ENCODE results near the gene CTNNA3.

The CTNNA3 gene

GRCh38 chr10:67308912-67309311, 387.1 kb downstream of the CTNNA3 start:
- DNase-seq = no peak

- peak; percentile 12 for DNase-seq
Measured at GRCh38 chr10:67306588-67307205, 389.3 kb downstream of the CTNNA3 start.

- DNase-seq = no peak
Measured at GRCh38 chr10:67302701-67303100, 393.3 kb downstream of the CTNNA3 start.

GRCh38 chr10:67299761-67300160, 396.2 kb downstream of the CTNNA3 start:
- DNase-seq = no peak

- DNase-seq = no peak
Measured at GRCh38 chr10:67297637-67298181, 398.3 kb downstream of the CTNNA3 start.

- no peak for DNase-seq
Measured at GRCh38 chr10:67296926-67297325, 399.1 kb downstream of the CTNNA3 start.

- DNase-seq = no peak
Measured at GRCh38 chr10:67288688-67289410, 407.1 kb downstream of the CTNNA3 start.

- DNase-seq = no peak
Measured at GRCh38 chr10:67284589-67284988, 411.4 kb downstream of the CTNNA3 start.

GRCh38 chr10:67282871-67283270, 413.1 kb downstream of the CTNNA3 start:
- DNase-seq = no peak

GRCh38 chr10:67280405-67280804, 415.6 kb downstream of the CTNNA3 start:
- no peak for DNase-seq

- no peak for DNase-seq
Measured at GRCh38 chr10:67277402-67277801, 418.6 kb downstream of the CTNNA3 start.

GRCh38 chr10:67269828-67270227, 426.2 kb downstream of the CTNNA3 start:
- no peak for DNase-seq

GRCh38 chr10:67268146-67268545, 427.8 kb downstream of the CTNNA3 start:
- no peak for DNase-seq

- no peak for DNase-seq
Measured at GRCh38 chr10:67262675-67263074, 433.3 kb downstream of the CTNNA3 start.

GRCh38 chr10:67261300-67261797, 434.6 kb downstream of the CTNNA3 start:
- no peak for DNase-seq

GRCh38 chr10:67259319-67259929, 436.6 kb downstream of the CTNNA3 start:
- DNase-seq = no peak

- no peak for DNase-seq
Measured at GRCh38 chr10:67257427-67258144, 438.4 kb downstream of the CTNNA3 start.

- DNase-seq = peak; percentile 14
Measured at GRCh38 chr10:67257018-67257417, 439.0 kb downstream of the CTNNA3 start.

- peak; percentile 5 for DNase-seq
Measured at GRCh38 chr10:67250686-67251085, 445.3 kb downstream of the CTNNA3 start.

- no peak for DNase-seq
Measured at GRCh38 chr10:67246066-67246555, 449.9 kb downstream of the CTNNA3 start.

GRCh38 chr10:67242528-67242927, 453.5 kb downstream of the CTNNA3 start:
- no peak for DNase-seq

- no peak for DNase-seq
Measured at GRCh38 chr10:67241451-67241850, 454.5 kb downstream of the CTNNA3 start.

Measured in fibroblast of skin of scalp (primary cell).